Lower lobe of right lung (tissue), 2 donors: Measurements from ENCODE around the gene FLRT1. TPM values are rescaled to one million over a fixed set of nuclear protein-coding genes. Genes with fewer than 3 reads are reported as not detected.

ENCODE experiments used
- ATAC-seq, 2 donors: fragments of 200-7000 bp; cut with Tn5 transposase; one replicate each; pipeline ENCODE4 v1.9.1; 2020 to 2022; ENCODE audit warnings: mild to moderate bottlenecking in 2 of 2, moderate library complexity in 2 of 2
- DNase-seq: peaks from one replicate; pipeline ENCODE4 v3.0.0-alpha.2; 2020
- H3K27ac ChIP-seq: fragments of 200-600 bp; one replicate; pipeline ENCODE4 v1.8.0; 2022
- H3K27me3 ChIP-seq: fragments of 200-600 bp; one replicate; pipeline ENCODE4 v1.8.0; 2022; ENCODE audit warnings: low read depth
- H3K36me3 ChIP-seq: fragments of 200-600 bp; one replicate; pipeline ENCODE4 v1.8.0; 2022; ENCODE audit warnings: mild to moderate bottlenecking
- H3K4me1 ChIP-seq: fragments of 200-600 bp; one replicate; pipeline ENCODE4 v1.8.0; 2022
- H3K4me3 ChIP-seq: fragments of 200-600 bp; one replicate; pipeline ENCODE4 v1.8.0; 2022; ENCODE audit warnings: mild to moderate bottlenecking
- H3K9me3 ChIP-seq: fragments of 200-600 bp; one replicate; pipeline ENCODE4 v1.8.0; 2022
- CTCF ChIP-seq: fragments of 200-600 bp; IDR thresholded peaks from one replicate; pipeline ENCODE4 v1.8.0; 2022; ENCODE audit warnings: antibody characterized with exemption, mild to moderate bottlenecking
- intact Hi-C: fragments of 100-400 bp; cut with DNase I; formaldehyde crosslinking; loops from one replicate; pipeline ENCODE4 v1.11.0; 2022
- total RNA-seq: library from RNA; stranded (reverse); fragmentation: NEBNext Ultra II Directional; extraction: Animal tissue kit (Norgen Biotek cat#: 25700); gene quantifications from one replicate; pipeline ENCODE4 v1.2.1, GENCODE V29; 2021
- donor health status: DM: no; HTN: yes; CAD: no; lungs with severe emphysema.

FLRT1 gene
- total RNA-seq, 1 donor from 2014 or later, result not detected

- ATAC-seq, result no peak
- no peak for DNase-seq
- H3K27ac ChIP-seq, result no peak overlapping the region
These were observed 24.4 kb upstream of the FLRT1 start for GRCh38 chr11:64011371-64011770.

GRCh38 chr11:64013141-64013896 lies 22.4 kb upstream of the FLRT1 start:
- Histone ChIP-seq H3K9me3 (no peaks in the 10 kb centered on the region), H3K36me3 (no peaks in the 10 kb centered on the region), H3K27ac (no peak overlapping the region), H3K4me1 (peaks cover under 1% of the 10 kb centered on the region), H3K27me3 (no peaks in the 10 kb centered on the region), H3K4me3 (no peak overlapping the region)
- no peak for DNase-seq
- ATAC-seq, result no peak
- TF ChIP-seq CTCF, result no peak
- intact Hi-C loops, result no loop called here

More at GRCh38 chr11:64011371-64011770, 24.4 kb upstream of the FLRT1 start:
- Histone ChIP-seq H3K9me3 (no peaks in the 10 kb centered on the region), H3K36me3 (no peaks in the 10 kb centered on the region), H3K27me3 (no peaks in the 10 kb centered on the region), H3K4me1 (peaks cover 17% of the 10 kb centered on the region), H3K4me3 (no peak overlapping the region)
- no peak for TF ChIP-seq CTCF
- intact Hi-C loops, result no loop called here

- Histone ChIP-seq H3K9me3 (no peaks in the 10 kb centered on the region), H3K36me3 (no peaks in the 10 kb centered on the region), H3K4me1 (no peaks in the 10 kb centered on the region), H3K27me3 (no peaks in the 10 kb centered on the region), H3K27ac (no peak overlapping the region), H3K4me3 (no peak overlapping the region)
- intact Hi-C loops, result no loop called here
- no peak for TF ChIP-seq CTCF
- DNase-seq (no peak), ATAC-seq (no peak)
These were observed 21.4 kb upstream of the FLRT1 start for GRCh38 chr11:64014356-64014755.

GRCh38 chr11:64015510-64015909 lies 20.2 kb upstream of the FLRT1 start:
- no peak for TF ChIP-seq CTCF
- no peaks in the 10 kb centered on the region for H3K36me3 ChIP-seq
- H3K27me3 ChIP-seq, result no peaks in the 10 kb centered on the region
- ATAC-seq, result no peak
- H3K9me3 ChIP-seq, result no peaks in the 10 kb centered on the region
- H3K4me1 ChIP-seq, result no peaks in the 10 kb centered on the region
- no peak overlapping the region for H3K27ac ChIP-seq
- DNase-seq, result no peak
- no peak overlapping the region for H3K4me3 ChIP-seq
- intact Hi-C loops, result no loop called here

- no peak overlapping the region for H3K4me3 ChIP-seq
- ATAC-seq (no peak), DNase-seq (no peak)
- no peak for TF ChIP-seq CTCF
- H3K27ac ChIP-seq, result no peak overlapping the region
- intact Hi-C loops, result no loop called here
- no peaks in the 10 kb centered on the region for H3K27me3 ChIP-seq
- H3K9me3 ChIP-seq, result no peaks in the 10 kb centered on the region
- H3K36me3 ChIP-seq, result no peaks in the 10 kb centered on the region
- H3K4me1 ChIP-seq, result no peaks in the 10 kb centered on the region
These were observed 19.5 kb upstream of the FLRT1 start for GRCh38 chr11:64015935-64016845.
